ENCODE measurements around the gene MCF2L2.

- TF ChIP-seq ZNF124 (CRISPR knock-in tag; IDR thresholded peaks at IDR 0.05) (no peak), RBM22 (optimal IDR thresholded peaks at IDR 0.05; ENCODE audit: low read length) (no peak), RELA (CRISPR knock-in tag; IDR thresholded peaks at IDR 0.05) (no peak)
These were observed 40.6 kb downstream of the MCF2L2 start for GRCh38 chr3:183387797-183388196.

Measured in HepG2 (cell line).